Measurements from ENCODE around the gene BCLAF1. TPM values are rescaled to one million over a fixed set of nuclear protein-coding genes. Genes with fewer than 3 reads are reported as not detected.
A peak's percentile ranks its signal among the peaks of the same experiment; 100 is the strongest.

Gene BCLAF1
- total and polyA plus RNA-seq, 2 of the 8 experiments (the other 6 are each of a cell fraction or from before 2014, with no cell fraction given) = 30.5 to 230 TPM

DNA sequence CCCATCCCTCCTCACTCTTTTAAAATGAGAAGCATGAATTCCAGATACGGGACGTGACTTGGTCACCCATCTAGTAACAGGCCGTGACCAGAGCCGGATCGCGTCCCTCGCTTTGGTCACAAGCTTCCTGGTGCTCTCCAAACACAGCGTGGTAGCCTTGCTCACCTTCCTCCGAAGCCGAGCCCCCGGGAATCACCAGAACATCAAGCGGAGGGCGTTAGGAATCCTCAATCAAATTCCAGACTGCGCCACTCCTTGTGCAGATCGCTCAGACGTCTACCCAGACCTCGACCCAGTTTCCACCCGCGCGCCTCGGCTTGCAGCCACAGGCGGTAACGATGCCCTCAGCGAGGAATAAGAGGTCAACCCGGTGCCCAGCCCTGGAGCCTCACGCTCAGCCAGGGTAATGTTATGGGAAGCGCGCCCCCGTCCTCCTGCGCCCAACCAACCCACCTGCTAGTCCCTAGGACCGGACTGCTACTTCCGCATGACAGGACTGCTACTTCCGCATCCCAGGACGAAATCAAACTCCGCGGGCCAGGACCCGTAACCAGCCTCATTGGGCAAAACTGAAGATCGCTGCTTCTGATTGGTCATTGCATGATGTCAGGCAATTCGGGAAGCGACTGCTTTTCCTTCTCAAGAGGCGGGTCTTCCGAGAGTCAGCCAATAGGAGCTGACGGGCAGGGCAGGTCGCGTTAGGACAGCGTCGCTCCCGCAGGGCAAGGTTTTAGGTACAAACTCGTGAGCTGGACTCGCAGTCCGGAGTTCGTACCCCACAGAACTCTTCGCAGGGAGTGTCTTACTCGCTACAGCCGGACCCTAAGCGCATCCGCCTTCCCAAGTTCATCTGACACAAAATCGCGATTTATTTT, 39.6 kb downstream of the BCLAF1 start, which contains the start of gene MTFR2 (continued):
- peak; percentile 38; the same call in 1 of the 2 replicates for TF ChIP-seq GTF2F1 (IDR thresholded peaks at IDR 0.05; ENCODE audit: borderline replicate concordance, low read depth, low read length)
- TF ChIP-seq EGR1 (IDR thresholded peaks at IDR 0.05; ENCODE audit: borderline replicate concordance, low read depth, low read length) = peak; percentile 94
- TF ChIP-seq MAFK (IDR thresholded peaks at IDR 0.05; ENCODE audit: low read depth, low read length) = no peak

Measured in H1 (cell line).